Gastrocnemius medialis (tissue), 4 donors: ENCODE data around the gene XRCC6. TPM values are rescaled to one million over a fixed set of nuclear protein-coding genes. Genes with fewer than 3 reads are reported as not detected.
"Not testable (repeated sequence)": the region's sequence is repeated elsewhere in the genome, so short reads cannot be mapped to it uniquely, and the experiment has no call there.

ENCODE experiments used
- ATAC-seq, 2 donors: fragments of 150-250 bp; one replicate each; pipeline ENCODE4 v1.9.1; 2016
- DNase-seq, 2 donors: peaks; one replicate each; pipeline ENCODE4 v3.0.0-alpha.2; 2019
- H3K27ac ChIP-seq, 4 donors: fragments of 200-600 bp; sonication (generic); 1 replicate in 1 of 4; 2 replicates in 3 of 4; pipeline ENCODE4 v1.5.1; 2016 to 2018; ENCODE audit warnings: mild to moderate bottlenecking in 2 of 4, moderate library complexity in 1 of 4
- H3K27me3 ChIP-seq, 3 donors: fragments of 200-600 bp; sonication (generic) in 2 of 3; 1 replicate in 1 of 3; 2 replicates in 2 of 3; pipeline versions ENCODE4 v1.5.1 to v1.6.0; 2016 to 2019; ENCODE audit warnings: mild to moderate bottlenecking in 1 of 3, moderate library complexity in 1 of 3
- H3K36me3 ChIP-seq, 2 donors: fragments of 200-600 bp; sonication (generic) in 1 of 2; one replicate each; pipeline ENCODE4 v1.5.1; 2017 to 2018
- H3K4me1 ChIP-seq, 2 donors: fragments of 200-600 bp; sonication (generic) in 1 of 2; one replicate each; pipeline ENCODE4 v1.5.1; 2016 to 2017; ENCODE audit warnings: mild to moderate bottlenecking in 2 of 2
- H3K4me3 ChIP-seq, 4 donors: fragments of 200-600 bp; sonication (generic) in 3 of 4; 1 replicate in 1 of 4; 2 replicates in 3 of 4; pipeline ENCODE4 v1.5.1; 2016 to 2019; ENCODE audit warnings: mild to moderate bottlenecking in 2 of 4
- H3K9me3 ChIP-seq, 3 donors: fragments of 200-600 bp; sonication (generic) in 2 of 3; 1 replicate in 1 of 3; 2 replicates in 2 of 3; pipeline ENCODE4 v1.5.1; 2016 to 2019
- POLR2A ChIP-seq, 2 donors: fragments of 450-650 bp; IDR thresholded peaks; one replicate each; pipeline ENCODE4 v1.6.1; 2017; ENCODE audit warnings: antibody characterized with exemption in 2 of 2, mild to moderate bottlenecking in 2 of 2, moderate library complexity in 2 of 2
- in situ Hi-C, 4 donors: fragments of 200-750 bp; cut with MboI; loops; one replicate each; pipeline versions ENCODE4 v1.15.0 to v1.8.0; 2017; ENCODE audit warnings: low sequenced_read_pairs in 4 of 4
- intact Hi-C: fragments of 100-400 bp; cut with DNase I; formaldehyde crosslinking; loops from one replicate; pipeline ENCODE4 v1.15.1; 2023; ENCODE audit warnings: low total_unique reads
- total RNA-seq, 4 donors: library from RNA; depleted of rRNA; stranded (reverse); fragments of >200 nt; gene quantifications; one replicate each; pipeline versions ENCODE4 v1.1.0 to v1.2.3, GENCODE V29; 2016
- TF ChIP-seq, protein P1 (sequence below), 5 experiments: fragments of 450-650 bp in 3 of 5; fragments of 200-600 bp in 2 of 5; sonication (generic) in 2 of 5; IDR thresholded peaks in 4 of 5; conservative IDR thresholded peaks in 1 of 5; 1 replicate in 4 of 5; 2 replicates in 1 of 5; pipeline ENCODE4 v1.5.1; 2016 to 2019; ENCODE audit warnings: antibody characterized with exemption in 5 of 5, mild to moderate bottlenecking in 3 of 5, moderate library complexity in 3 of 5

The XRCC6 gene
- total RNA-seq, 4 donors from 2014 or later: 220 to 285 (median 278) TPM

DNA sequence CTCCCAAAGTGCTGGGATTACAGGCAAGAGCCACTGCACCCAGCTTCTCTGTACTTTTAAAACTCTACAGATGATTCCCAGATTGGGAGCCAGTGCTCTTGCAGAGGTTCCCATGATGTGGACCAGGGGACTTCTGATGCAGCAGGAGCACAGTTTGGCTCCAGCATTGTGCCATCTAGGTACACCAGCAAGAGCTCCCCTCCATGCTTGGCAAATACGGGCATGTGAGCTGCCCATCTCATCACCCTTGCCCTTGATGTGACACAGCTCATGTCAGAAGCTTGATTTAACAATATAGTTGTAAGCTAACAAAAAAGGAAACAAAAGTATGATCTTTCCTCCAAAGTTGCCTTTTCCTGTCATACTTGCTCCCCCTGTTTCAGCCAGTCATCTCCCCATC, 38.8 kb downstream of the XRCC6 start:
- in situ Hi-C loops: no loop called here
- H3K4me1 ChIP-seq: peaks cover 0 to 5% of the 10 kb centered on the region in 2 donors
- no peaks in the 10 kb centered on the region for H3K27me3 ChIP-seq
- TF ChIP-seq POLR2A (IDR thresholded peaks at IDR 0.05): no peak
- TF ChIP-seq, protein P1, sequence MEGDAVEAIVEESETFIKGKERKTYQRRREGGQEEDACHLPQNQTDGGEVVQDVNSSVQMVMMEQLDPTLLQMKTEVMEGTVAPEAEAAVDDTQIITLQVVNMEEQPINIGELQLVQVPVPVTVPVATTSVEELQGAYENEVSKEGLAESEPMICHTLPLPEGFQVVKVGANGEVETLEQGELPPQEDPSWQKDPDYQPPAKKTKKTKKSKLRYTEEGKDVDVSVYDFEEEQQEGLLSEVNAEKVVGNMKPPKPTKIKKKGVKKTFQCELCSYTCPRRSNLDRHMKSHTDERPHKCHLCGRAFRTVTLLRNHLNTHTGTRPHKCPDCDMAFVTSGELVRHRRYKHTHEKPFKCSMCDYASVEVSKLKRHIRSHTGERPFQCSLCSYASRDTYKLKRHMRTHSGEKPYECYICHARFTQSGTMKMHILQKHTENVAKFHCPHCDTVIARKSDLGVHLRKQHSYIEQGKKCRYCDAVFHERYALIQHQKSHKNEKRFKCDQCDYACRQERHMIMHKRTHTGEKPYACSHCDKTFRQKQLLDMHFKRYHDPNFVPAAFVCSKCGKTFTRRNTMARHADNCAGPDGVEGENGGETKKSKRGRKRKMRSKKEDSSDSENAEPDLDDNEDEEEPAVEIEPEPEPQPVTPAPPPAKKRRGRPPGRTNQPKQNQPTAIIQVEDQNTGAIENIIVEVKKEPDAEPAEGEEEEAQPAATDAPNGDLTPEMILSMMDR (IDR thresholded peaks at IDR 0.05 in 4 of 5, conservative IDR thresholded peaks at IDR 0.05 in 1 of 5): no peak
- H3K36me3 ChIP-seq: peaks cover 4 to 93% of the 10 kb centered on the region in 2 donors
- intact Hi-C loops: no loop called here
- DNase-seq (no peak), ATAC-seq (no peak)
- H3K9me3 ChIP-seq: no peaks in the 10 kb centered on the region
- no peak overlapping the region for H3K4me3 ChIP-seq
- peak overlapping the region; percentile 1 to 55 (median 13) for H3K27ac ChIP-seq

- intact Hi-C loops: no loop called here
- H3K9me3 ChIP-seq: no peaks in the 10 kb centered on the region
- H3K4me3 ChIP-seq: no peak overlapping the region
- DNase-seq (peak in 1 of 2 donors; percentile 48), ATAC-seq (peak; percentile 62 to 78)
- peaks cover 0 to 5% of the 10 kb centered on the region in 2 donors for H3K4me1 ChIP-seq
- in situ Hi-C loops: no loop called here
- H3K27me3 ChIP-seq: no peaks in the 10 kb centered on the region
- peak overlapping the region; percentile 12 to 55 (median 46) for H3K27ac ChIP-seq
- H3K36me3 ChIP-seq: peaks cover 4 to 88% of the 10 kb centered on the region in 2 donors
- no peak for TF ChIP-seq POLR2A (IDR thresholded peaks at IDR 0.05)
- TF ChIP-seq, protein P1 (IDR thresholded peaks at IDR 0.05 in 4 of 5, conservative IDR thresholded peaks at IDR 0.05 in 1 of 5): no peak
Measured at GRCh38 chr22:41660416-41660815, 39.3 kb downstream of the XRCC6 start.

- Histone ChIP-seq H3K27ac (peak overlapping the region in 3 of 4 donors; percentile 39 to 55 (median 54)), H3K4me3 (no peak overlapping the region), H3K9me3 (no peaks in the 10 kb centered on the region), H3K4me1 (peaks cover 0 to 5% of the 10 kb centered on the region in 2 donors), H3K36me3 (peaks cover 4 to 81% of the 10 kb centered on the region in 2 donors), H3K27me3 (no peaks in the 10 kb centered on the region)
- in situ Hi-C loops (no loop called here), intact Hi-C loops (no loop called here)
- TF ChIP-seq POLR2A (IDR thresholded peaks at IDR 0.05): no peak
- TF ChIP-seq, protein P1 (IDR thresholded peaks at IDR 0.05 in 4 of 5, conservative IDR thresholded peaks at IDR 0.05 in 1 of 5): no peak
- no peak for DNase-seq
- ATAC-seq: no peak
Measured at GRCh38 chr22:41661088-41661487, 40.0 kb downstream of the XRCC6 start.

DNA sequence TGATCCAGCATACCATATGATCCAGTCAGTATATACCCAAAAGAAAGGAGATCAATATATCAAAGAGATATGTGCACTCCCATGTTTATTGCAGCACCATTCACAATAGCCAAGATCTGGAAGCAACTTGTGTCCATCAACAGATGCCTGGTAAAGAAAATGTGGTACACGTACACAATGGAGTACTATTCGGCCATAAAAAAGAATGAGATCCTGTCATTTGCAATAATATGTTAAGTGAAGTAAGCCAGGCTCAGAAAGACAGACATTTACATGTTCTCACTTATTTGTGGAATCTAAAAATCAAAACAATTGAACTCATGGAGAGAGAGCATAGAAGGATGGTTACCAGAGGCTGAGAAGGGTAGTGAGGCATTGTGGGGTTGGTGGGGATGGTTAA, 40.6 kb downstream of the XRCC6 start:
- ATAC-seq (no peak), DNase-seq (no peak)
- TF ChIP-seq POLR2A (IDR thresholded peaks at IDR 0.05): no peak
- TF ChIP-seq, protein P1 (IDR thresholded peaks at IDR 0.05 in 4 of 5, conservative IDR thresholded peaks at IDR 0.05 in 1 of 5): no peak
- peaks cover 0 to 5% of the 10 kb centered on the region in 2 donors for H3K4me1 ChIP-seq
- H3K36me3 ChIP-seq: peaks cover 4 to 75% of the 10 kb centered on the region in 2 donors
- in situ Hi-C loops (no loop called here), intact Hi-C loops (no loop called here)
- no peak overlapping the region for H3K27ac ChIP-seq
- H3K9me3 ChIP-seq: no peaks in the 10 kb centered on the region
- no peaks in the 10 kb centered on the region for H3K27me3 ChIP-seq
- H3K4me3 ChIP-seq: no peak overlapping the region

DNA sequence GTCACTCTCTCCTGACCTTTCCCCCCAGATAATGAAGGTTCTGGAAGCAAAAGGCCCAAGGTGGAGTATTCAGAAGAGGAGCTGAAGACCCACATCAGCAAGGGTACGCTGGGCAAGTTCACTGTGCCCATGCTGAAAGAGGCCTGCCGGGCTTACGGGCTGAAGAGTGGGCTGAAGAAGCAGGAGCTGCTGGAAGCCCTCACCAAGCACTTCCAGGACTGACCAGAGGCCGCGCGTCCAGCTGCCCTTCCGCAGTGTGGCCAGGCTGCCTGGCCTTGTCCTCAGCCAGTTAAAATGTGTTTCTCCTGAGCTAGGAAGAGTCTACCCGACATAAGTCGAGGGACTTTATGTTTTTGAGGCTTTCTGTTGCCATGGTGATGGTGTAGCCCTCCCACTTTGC, 42.5 kb downstream of the XRCC6 start:
- H3K4me3 ChIP-seq, DNase-seq, in situ Hi-C loops, H3K9me3 ChIP-seq, intact Hi-C loops, ATAC-seq, H3K27me3 ChIP-seq, H3K27ac ChIP-seq: not testable (repeated sequence)
- Histone ChIP-seq H3K4me1 (peaks cover 0 to 14% of the 10 kb centered on the region in 2 donors), H3K36me3 (peaks cover 0 to 56% of the 10 kb centered on the region in 2 donors)
